ENCODE results near the gene WDR27.

Gene WDR27

GRCh38 chr6:169510871-169511270 lies 191.0 kb downstream of the WDR27 start:
- no peak for FAIRE-seq

GRCh38 chr6:169508452-169508851 lies 193.4 kb downstream of the WDR27 start:
- no peak for FAIRE-seq

GRCh38 chr6:169503422-169504152 lies 198.2 kb downstream of the WDR27 start:
- no peak for FAIRE-seq

GRCh38 chr6:169502445-169502844 lies 199.4 kb downstream of the WDR27 start:
- no peak for FAIRE-seq

GRCh38 chr6:169501777-169502313 lies 200.0 kb downstream of the WDR27 start:
- FAIRE-seq = no peak

GRCh38 chr6:169501128-169501527 lies 200.7 kb downstream of the WDR27 start:
- no peak for FAIRE-seq

GRCh38 chr6:169500688-169501087 lies 201.1 kb downstream of the WDR27 start:
- no peak for FAIRE-seq

- FAIRE-seq = no peak
Observed at GRCh38 chr6:169499848-169500247, 202.0 kb downstream of the WDR27 start.

- FAIRE-seq = no peak
Observed at GRCh38 chr6:169498916-169499513, 202.8 kb downstream of the WDR27 start.

GRCh38 chr6:169495601-169496000 lies 206.2 kb downstream of the WDR27 start:
- peak; percentile 21 for FAIRE-seq

GRCh38 chr6:169494038-169494437 lies 207.8 kb downstream of the WDR27 start:
- FAIRE-seq = no peak

GRCh38 chr6:169491482-169491881 lies 210.3 kb downstream of the WDR27 start:
- no peak for FAIRE-seq

GRCh38 chr6:169490830-169491229 lies 211.0 kb downstream of the WDR27 start:
- FAIRE-seq = no peak

- FAIRE-seq = no peak
Observed at GRCh38 chr6:169490246-169490641, 211.6 kb downstream of the WDR27 start.

- no peak for FAIRE-seq
Observed at GRCh38 chr6:169489563-169490245, 212.1 kb downstream of the WDR27 start.

- no peak for FAIRE-seq
Observed at GRCh38 chr6:169487579-169488436, 214.0 kb downstream of the WDR27 start.

- FAIRE-seq = no peak
Observed at GRCh38 chr6:169479783-169480495, 221.9 kb downstream of the WDR27 start.

GRCh38 chr6:169474362-169474761 lies 227.5 kb downstream of the WDR27 start:
- no peak for FAIRE-seq

GRCh38 chr6:169473663-169474062 lies 228.2 kb downstream of the WDR27 start:
- FAIRE-seq = no peak

GRCh38 chr6:169472786-169473416 lies 228.9 kb downstream of the WDR27 start:
- FAIRE-seq = no peak

- FAIRE-seq = no peak
Observed at GRCh38 chr6:169470790-169471189, 231.0 kb downstream of the WDR27 start.

- no peak for FAIRE-seq
Observed at GRCh38 chr6:169469028-169469427, 232.8 kb downstream of the WDR27 start.

Measured in colon (tissue), 2 donors.